A673 (cell line): ENCODE results near the gene AKT3. TPM values are rescaled to one million over a fixed set of nuclear protein-coding genes. Genes with fewer than 3 reads are reported as not detected.

ENCODE experiments used
- BruUV-seq: library from RNA; stranded (reverse); fragments of 400-500 nt; replicated peaks from 2 replicates; lab custom pipeline; 2021; lab: Mats Ljungman, UMichigan
- CTCF ChIA-PET: fragments of 300-600 bp; sonication (Branson Sonifier 250); formaldehyde crosslinking; loops from one replicate; lab custom pipeline; 2022; ENCODE audit warnings: antibody characterized with exemption; lab: Charles Lee
- POLR2A ChIA-PET: fragments of 300-600 bp; sonication (Branson Sonifier 250); formaldehyde crosslinking; loops from one replicate; lab custom pipeline; 2022; ENCODE audit warnings: antibody characterized with exemption; ENCODE audit not compliant: low non-redundant PET; lab: Charles Lee
- DNase-seq: peaks from one replicate; pipeline ENCODE4 v3.0.0-alpha.2; 2015; ENCODE audit warnings: low spot score
- H3K27ac ChIP-seq: fragments of 200-600 bp; sonication (generic); 2 replicates; pipeline ENCODE4 v1.5.1; 2016; ENCODE audit warnings: mixed run types, low read depth, mild to moderate bottlenecking, mixed read lengths, antibody characterized with exemption, low read length; ENCODE audit not compliant: poor library complexity, severe bottlenecking
- H3K27me3 ChIP-seq: fragments of 200-600 bp; sonication (generic); replicated peaks from 2 replicates; pipeline ENCODE4 v1.6.1; 2017; ENCODE audit warnings: mixed run types, low read depth, mild to moderate bottlenecking, mixed read lengths, antibody characterized with exemption, low read length; ENCODE audit not compliant: insufficient read depth, poor library complexity
- H3K36me3 ChIP-seq: fragments of 200-600 bp; sonication (generic); 2 replicates; pipeline ENCODE4 v1.6.1; 2016; ENCODE audit warnings: mixed run types, mild to moderate bottlenecking, mixed read lengths, antibody characterized with exemption, low read length; ENCODE audit not compliant: insufficient read depth, poor library complexity, severe bottlenecking
- H3K4me1 ChIP-seq: fragments of 200-600 bp; sonication (generic); 2 replicates; pipeline ENCODE4 v1.6.1; 2017; ENCODE audit warnings: mixed run types, mild to moderate bottlenecking, mixed read lengths, antibody characterized with exemption, low read length; ENCODE audit not compliant: insufficient read depth, poor library complexity, severe bottlenecking
- H3K4me3 ChIP-seq: fragments of 200-600 bp; sonication (generic); 2 replicates; pipeline ENCODE4 v1.5.1; 2016; ENCODE audit warnings: low read depth, mixed run types, mild to moderate bottlenecking, mixed read lengths, low read length; ENCODE audit not compliant: poor library complexity, severe bottlenecking
- H3K9me3 ChIP-seq: fragments of 200-600 bp; sonication (generic); 2 replicates; pipeline ENCODE4 v1.6.1; 2016; ENCODE audit warnings: mixed run types, low read depth, mild to moderate bottlenecking, mixed read lengths, antibody characterized with exemption, low read length; ENCODE audit not compliant: poor library complexity, severe bottlenecking
- EZH2 ChIP-seq: fragments of 200-600 bp; sonication (generic); IDR thresholded peaks from 2 replicates; pipeline ENCODE4 v1.6.1; 2017; ENCODE audit warnings: borderline replicate concordance, low read depth, mild to moderate bottlenecking, mixed read lengths, antibody characterized with exemption, low read length; ENCODE audit not compliant: poor library complexity, severe bottlenecking
- intact Hi-C: fragments of 100-400 bp; cut with micrococcal nuclease; formaldehyde crosslinking; loops from one replicate; pipeline ENCODE4 v1.10.0; 2022; ENCODE audit not compliant: unreplicated experiment
- total RNA-seq: library from RNA; stranded (reverse); gene quantifications from 2 replicates; pipeline ENCODE4 v1.2.3, GENCODE V29; 2021
- TF ChIP-seq, protein P1 (sequence below): fragments of 300-800, 200-600 bp; sonication (generic); conservative IDR thresholded peaks from 2 replicates; pipeline ENCODE4 v1.5.1; 2017; ENCODE audit warnings: low read depth, mild to moderate bottlenecking, antibody characterized with exemption, low read length, moderate library complexity, mixed read lengths

The AKT3 gene
- total RNA-seq, 1 experiment from 2014 or later = 14.4 TPM

- no peaks in the 10 kb centered on the region for H3K27me3 ChIP-seq
- ChIA-PET CTCF (no interaction called here), POLR2A (no interaction called here)
- DNase-seq = no peak
- H3K36me3 ChIP-seq = no peaks in the 10 kb centered on the region
- peaks cover 17% of the 10 kb centered on the region for H3K4me1 ChIP-seq
- no peak for TF ChIP-seq EZH2
- TF ChIP-seq, protein P1, sequence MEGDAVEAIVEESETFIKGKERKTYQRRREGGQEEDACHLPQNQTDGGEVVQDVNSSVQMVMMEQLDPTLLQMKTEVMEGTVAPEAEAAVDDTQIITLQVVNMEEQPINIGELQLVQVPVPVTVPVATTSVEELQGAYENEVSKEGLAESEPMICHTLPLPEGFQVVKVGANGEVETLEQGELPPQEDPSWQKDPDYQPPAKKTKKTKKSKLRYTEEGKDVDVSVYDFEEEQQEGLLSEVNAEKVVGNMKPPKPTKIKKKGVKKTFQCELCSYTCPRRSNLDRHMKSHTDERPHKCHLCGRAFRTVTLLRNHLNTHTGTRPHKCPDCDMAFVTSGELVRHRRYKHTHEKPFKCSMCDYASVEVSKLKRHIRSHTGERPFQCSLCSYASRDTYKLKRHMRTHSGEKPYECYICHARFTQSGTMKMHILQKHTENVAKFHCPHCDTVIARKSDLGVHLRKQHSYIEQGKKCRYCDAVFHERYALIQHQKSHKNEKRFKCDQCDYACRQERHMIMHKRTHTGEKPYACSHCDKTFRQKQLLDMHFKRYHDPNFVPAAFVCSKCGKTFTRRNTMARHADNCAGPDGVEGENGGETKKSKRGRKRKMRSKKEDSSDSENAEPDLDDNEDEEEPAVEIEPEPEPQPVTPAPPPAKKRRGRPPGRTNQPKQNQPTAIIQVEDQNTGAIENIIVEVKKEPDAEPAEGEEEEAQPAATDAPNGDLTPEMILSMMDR = no peak
- intact Hi-C loops = no loop called here
- H3K4me3 ChIP-seq = no peak overlapping the region
- H3K9me3 ChIP-seq = no peaks in the 10 kb centered on the region
- no peak overlapping the region for H3K27ac ChIP-seq
- BruUV-seq = no TSS peak
Observed at GRCh38 chr1:243489681-243490546, 360.1 kb downstream of the AKT3 start.

GRCh38 chr1:243489158-243489527, 360.9 kb downstream of the AKT3 start:
- Histone ChIP-seq H3K27ac (no peak overlapping the region), H3K4me1 (peaks cover 10% of the 10 kb centered on the region), H3K36me3 (no peaks in the 10 kb centered on the region), H3K27me3 (no peaks in the 10 kb centered on the region), H3K4me3 (no peak overlapping the region), H3K9me3 (no peaks in the 10 kb centered on the region)
- DNase-seq = no peak
- intact Hi-C loops = no loop called here
- ChIA-PET POLR2A (no interaction called here), CTCF (no interaction called here)
- TF ChIP-seq EZH2 = no peak
- TF ChIP-seq, protein P1 = no peak
- no TSS peak for BruUV-seq

- no peaks in the 10 kb centered on the region for H3K36me3 ChIP-seq
- no peak for DNase-seq
- H3K4me1 ChIP-seq = peaks cover 4% of the 10 kb centered on the region
- H3K27ac ChIP-seq = no peak overlapping the region
- POLR2A ChIA-PET = no interaction called here
- H3K4me3 ChIP-seq = no peak overlapping the region
- TF ChIP-seq, protein P1 = no peak
- TF ChIP-seq EZH2 = no peak
- CTCF ChIA-PET = no interaction called here
- no TSS peak for BruUV-seq
- H3K9me3 ChIP-seq = no peaks in the 10 kb centered on the region
- intact Hi-C loops = no loop called here
- no peaks in the 10 kb centered on the region for H3K27me3 ChIP-seq
Observed at GRCh38 chr1:243488459-243489157, 361.4 kb downstream of the AKT3 start.
